HepG2 (cell line): ENCODE results near the gene ZFP90. TPM values are rescaled to one million over a fixed set of nuclear protein-coding genes. Genes with fewer than 3 reads are reported as not detected.

ENCODE experiments used
- ATF7 ChIP-seq, 2 experiments: fragments of 450-650 bp in 1 of 2; sonication (generic) in 1 of 2; formaldehyde crosslinking in 1 of 2; IDR thresholded peaks; 2 replicates each; pipeline versions ENCODE4 v1.4.0 to v1.6.1; 2016 to 2020; ENCODE audit warnings: antibody characterized with exemption in 1 of 2, mild to moderate bottlenecking in 1 of 2, missing genetic modification reagents in 1 of 2
- CHD4 ChIP-seq: fragments of 200-600 bp; sonication (generic); IDR thresholded peaks from 2 replicates; pipeline ENCODE4 v1.7.0; 2017; ENCODE audit warnings: mild to moderate bottlenecking, low read length, borderline replicate concordance
- CTCF ChIP-seq: sonication (generic); formaldehyde crosslinking; IDR thresholded peaks from 2 replicates; pipeline ENCODE4 v1.5.0; 2020; ENCODE audit warnings: mild to moderate bottlenecking, missing genetic modification reagents, moderate library complexity
- ERF ChIP-seq: IDR thresholded peaks from 2 replicates; pipeline ENCODE4 v1.6.1; 2018; ENCODE audit warnings: missing biosample characterization, missing genetic modification reagents
- GTF3A ChIP-seq: sonication (generic); formaldehyde crosslinking; conservative IDR thresholded peaks from 2 replicates; pipeline ENCODE4 v1.4.0; 2020; ENCODE audit warnings: mild to moderate bottlenecking, missing genetic modification reagents
- HCFC1 ChIP-seq: fragments of 150-350 bp; IDR thresholded peaks from 2 replicates; pipeline ENCODE4 v1.6.1; 2014; ENCODE audit warnings: low read depth, low read length
- JDP2 ChIP-seq: sonication (generic); formaldehyde crosslinking; IDR thresholded peaks from 2 replicates; pipeline ENCODE4 v1.8.1; 2022; ENCODE audit warnings: missing genetic modification reagents, borderline replicate concordance
- NFIC ChIP-seq: IDR thresholded peaks from 2 replicates; pipeline ENCODE4 v1.6.1; 2012; ENCODE audit warnings: mild to moderate bottlenecking, low read length, inconsistent platforms
- NFYC ChIP-seq: IDR thresholded peaks from 2 replicates; pipeline ENCODE4 v1.6.1; 2016; ENCODE audit warnings: missing genetic modification reagents, missing compliant biosample characterization
- PRDM4 ChIP-seq: sonication (generic); formaldehyde crosslinking; IDR thresholded peaks from 2 replicates; pipeline ENCODE4 v1.9.0; 2021; ENCODE audit warnings: missing genetic modification reagents, borderline replicate concordance
- RXRB ChIP-seq: IDR thresholded peaks from 2 replicates; pipeline ENCODE4 v1.6.1; 2016; ENCODE audit warnings: borderline replicate concordance, missing genetic modification reagents, missing compliant biosample characterization
- SATB2 ChIP-seq: sonication (generic); formaldehyde crosslinking; IDR thresholded peaks from 2 replicates; pipeline ENCODE4 v1.5.0; 2020; ENCODE audit warnings: missing genetic modification reagents
- XBP1 ChIP-seq: sonication (generic); formaldehyde crosslinking; IDR thresholded peaks from 2 replicates; pipeline ENCODE4 v1.5.0; 2020; ENCODE audit warnings: missing genetic modification reagents
- ZBTB10 ChIP-seq: sonication (generic); formaldehyde crosslinking; IDR thresholded peaks from 2 replicates; pipeline ENCODE4 v1.4.0; 2020; ENCODE audit warnings: missing genetic modification reagents, borderline replicate concordance
- ZFYVE20 ChIP-seq: sonication (generic); formaldehyde crosslinking; IDR thresholded peaks from 2 replicates; pipeline ENCODE4 v1.8.0; 2023; ENCODE audit warnings: low read depth, mild to moderate bottlenecking, moderate library complexity, missing genetic modification reagents, borderline replicate concordance
- ZNF24 ChIP-seq: fragments of 450-650 bp; IDR thresholded peaks from 2 replicates; pipeline ENCODE4 v1.6.1; 2017; ENCODE audit warnings: antibody characterized with exemption, mild to moderate bottlenecking
- ZNF329 ChIP-seq: sonication (generic); formaldehyde crosslinking; IDR thresholded peaks from 2 replicates; pipeline ENCODE4 v1.9.0; 2021; ENCODE audit warnings: low read depth, mild to moderate bottlenecking, missing genetic modification reagents
- ZNF431 ChIP-seq: sonication (generic); formaldehyde crosslinking; IDR thresholded peaks from 2 replicates; pipeline ENCODE4 v1.9.0; 2022; ENCODE audit warnings: missing genetic modification reagents, low read depth, mild to moderate bottlenecking, borderline replicate concordance
- ZNF512B ChIP-seq: sonication (generic); formaldehyde crosslinking; IDR thresholded peaks from 2 replicates; pipeline ENCODE4 v1.5.1; 2020; ENCODE audit warnings: missing genetic modification reagents, mild to moderate bottlenecking, borderline replicate concordance
- ZNF660 ChIP-seq: sonication (generic); formaldehyde crosslinking; IDR thresholded peaks from 2 replicates; pipeline ENCODE4 v1.5.1; 2020; ENCODE audit warnings: mild to moderate bottlenecking, low read depth, missing genetic modification reagents, borderline replicate concordance
- polyA plus RNA-seq, 8 experiments: library from polyadenylated mRNA; depleted of rRNA in 3 of 8; stranded (reverse) in 7 of 8; unstranded in 1 of 8; fragments of >200 nt; fragmentation: Illumina TruSeq in 4 of 8; extraction: Trizol in 4 of 8; gene quantifications; 2 replicates each; pipeline versions ENCODE4 v1.2.1 to v1.2.3, GENCODE V29; 2011 to 2016; ENCODE audit warnings: low read depth in 4 of 8, missing spikeins in 1 of 8, mixed read lengths in 1 of 8; ENCODE audit not compliant: insufficient read depth in 1 of 8
- total RNA-seq, 5 experiments: library from RNA; depleted of rRNA; stranded (reverse); fragments of >200 nt; fragmentation: Illumina TruSeq; extraction: Trizol; gene quantifications; 2 replicates each; pipeline ENCODE4 v1.2.3, GENCODE V29; 2016; ENCODE audit warnings: low read depth in 1 of 5

The ZFP90 gene
- total and polyA plus RNA-seq, 2 of the 13 experiments (the other 11 are each of a cell fraction or from before 2014, with no cell fraction given): 17.6 to 18.9 TPM

- no peak for TF ChIP-seq ZBTB10 (CRISPR knock-in tag)
- no peak for TF ChIP-seq ZNF512B (CRISPR knock-in tag)
- no peak for TF ChIP-seq ZNF24
- no peak for TF ChIP-seq NFIC
- no peak for TF ChIP-seq ZNF431 (CRISPR knock-in tag)
- TF ChIP-seq ERF (CRISPR knock-in tag): peak; percentile 72; the same call in 1 of the 2 replicates
- no peak for TF ChIP-seq XBP1 (CRISPR knock-in tag)
- TF ChIP-seq NFYC (CRISPR knock-in tag): peak; percentile 41; the same call in 1 of the 2 replicates
- TF ChIP-seq ZNF329 (CRISPR knock-in tag): no peak
- TF ChIP-seq SATB2 (CRISPR knock-in tag): no peak
- no peak for TF ChIP-seq JDP2 (CRISPR knock-in tag)
- TF ChIP-seq ZNF660 (CRISPR knock-in tag): no peak
- TF ChIP-seq ATF7 (IDR thresholded peaks at IDR 0.05): no peak
- no peak for TF ChIP-seq ATF7 (CRISPR knock-in tag; IDR thresholded peaks at IDR 0.05)
- no peak for TF ChIP-seq PRDM4 (CRISPR knock-in tag)
- TF ChIP-seq CTCF (CRISPR knock-in tag): peak; percentile 96
- no peak for TF ChIP-seq ZFYVE20 (CRISPR knock-in tag)
- TF ChIP-seq CHD4: no peak
- no peak for TF ChIP-seq GTF3A (CRISPR knock-in tag)
- 0 out of 2 replicates have a peak, but pooled peaks have one; percentile 52 for TF ChIP-seq RXRB
- TF ChIP-seq HCFC1: no peak
These were observed 18.4 kb upstream of the ZFP90 start (continued) for GRCh38 chr16:68520649-68521086.
